ENCODE data around the gene TPRN.

TPRN gene

GRCh38 chr9:137143459-137143858, 57.1 kb downstream of the TPRN start:
- Histone ChIP-seq H3K9me3 (ENCODE audit: insufficient read depth, low read length) (no peaks in the 10 kb centered on the region), H3K4me2 (ENCODE audit: low read depth, low read length, poor library complexity, severe bottlenecking) (no peak overlapping the region), H3K9ac (ENCODE audit: low read length) (no peak overlapping the region), H3K36me3 (ENCODE audit: low read length) (no peaks in the 10 kb centered on the region), H3K4me3 (ENCODE audit: insufficient read depth, low read length, poor library complexity, severe bottlenecking) (no peak overlapping the region), H3K27ac (ENCODE audit: low read depth, low read length) (no peak overlapping the region), H3F3A (ENCODE audit: insufficient read depth) (no peaks in the 10 kb centered on the region), H3K79me2 (ENCODE audit: insufficient read depth, low read length) (no peaks in the 10 kb centered on the region), H3K27me3 (ENCODE audit: low read length) (no peaks in the 10 kb centered on the region), H3K9me2 (replicated peaks; ENCODE audit: insufficient read depth, low read length) (no peaks in the 10 kb centered on the region), H4K20me1 (ENCODE audit: low read depth, low read length) (no peaks in the 10 kb centered on the region), H2AFZ (ENCODE audit: low read depth, low read length, severe bottlenecking) (no peak overlapping the region)
- no peak for TF ChIP-seq EZH2phosphoT487 (conservative IDR thresholded peaks at IDR 0.05; ENCODE audit: low read length)
- no peak for TF ChIP-seq CTCF (IDR thresholded peaks at IDR 0.05; ENCODE audit: insufficient read depth, low read length, poor library complexity, severe bottlenecking)

GRCh38 chr9:137141976-137142936, 58.3 kb downstream of the TPRN start:
- no peaks in the 10 kb centered on the region for H3K27me3 ChIP-seq (ENCODE audit: low read length)
- no peaks in the 10 kb centered on the region for H3K9me2 ChIP-seq (replicated peaks; ENCODE audit: insufficient read depth, low read length)
- no peaks in the 10 kb centered on the region for H3F3A ChIP-seq (ENCODE audit: insufficient read depth)

More at GRCh38 chr9:137141976-137142936, 58.3 kb downstream of the TPRN start:
- Histone ChIP-seq H3K4me2 (ENCODE audit: low read depth, low read length, poor library complexity, severe bottlenecking) (no peak overlapping the region), H3K27ac (ENCODE audit: low read depth, low read length) (no peak overlapping the region), H3K9ac (ENCODE audit: low read length) (no peak overlapping the region), H4K20me1 (ENCODE audit: low read depth, low read length) (no peaks in the 10 kb centered on the region), H3K9me3 (ENCODE audit: insufficient read depth, low read length) (no peaks in the 10 kb centered on the region), H3K4me3 (ENCODE audit: insufficient read depth, low read length, poor library complexity, severe bottlenecking) (no peak overlapping the region), H3K36me3 (ENCODE audit: low read length) (no peaks in the 10 kb centered on the region), H3K79me2 (ENCODE audit: insufficient read depth, low read length) (no peaks in the 10 kb centered on the region), H2AFZ (ENCODE audit: low read depth, low read length, severe bottlenecking) (no peak overlapping the region)
- TF ChIP-seq CTCF (IDR thresholded peaks at IDR 0.05; ENCODE audit: insufficient read depth, low read length, poor library complexity, severe bottlenecking) (no peak), EZH2phosphoT487 (conservative IDR thresholded peaks at IDR 0.05; ENCODE audit: low read length) (no peak)
